Body of pancreas (tissue), 4 donors: ENCODE measurements around the gene ATRNL1. TPM values are rescaled to one million over a fixed set of nuclear protein-coding genes. Genes with fewer than 3 reads are reported as not detected.

Experiments used
- ATAC-seq: fragments of 150-250 bp; one replicate; pipeline ENCODE4 v1.9.1; 2016
- DNase-seq, 4 donors: peaks; one replicate each; pipeline ENCODE4 v3.0.0-alpha.2; 2019
- H3K27ac ChIP-seq, 4 donors: fragments of 200-600 bp; sonication (generic); 1 replicate in 3 of 4; 2 replicates in 1 of 4; pipeline versions ENCODE4 v1.5.1 to v1.6.1; 2016 to 2019; ENCODE audit warnings: mild to moderate bottlenecking in 1 of 4, mixed read lengths in 1 of 4, moderate library complexity in 1 of 4
- H3K27me3 ChIP-seq, 2 donors: fragments of 200-600 bp; sonication (generic); one replicate each; pipeline ENCODE4 v1.6.0; 2016; ENCODE audit warnings: mild to moderate bottlenecking in 1 of 2
- H3K36me3 ChIP-seq, 2 donors: fragments of 200-600 bp; sonication (generic); replicated peaks in 1 of 2; 2 replicates each; pipeline ENCODE4 v1.5.1; 2016; ENCODE audit warnings: low read depth in 2 of 2; ENCODE audit not compliant: insufficient read depth in 1 of 2
- H3K4me1 ChIP-seq: fragments of 200-600 bp; sonication (generic); one replicate; pipeline ENCODE4 v1.6.0; 2016
- H3K4me3 ChIP-seq, 2 donors: fragments of 200-600 bp; sonication (generic); 1 replicate in 1 of 2; 2 replicates in 1 of 2; pipeline ENCODE4 v1.5.1; 2016 to 2019
- H3K9me3 ChIP-seq, 3 donors: fragments of 200-600 bp; sonication (generic); 1 replicate in 2 of 3; 2 replicates in 1 of 3; pipeline ENCODE4 v1.5.1; 2016
- CTCF ChIP-seq, 7 experiments: fragments of 450-650 bp in 4 of 7; fragments of 200-600 bp in 3 of 7; sonication (generic) in 3 of 7; IDR thresholded peaks; one replicate each; pipeline ENCODE4 v1.5.1; 2016 to 2019; ENCODE audit warnings: antibody characterized with exemption in 7 of 7
- POLR2A ChIP-seq, 3 donors: fragments of 450-650 bp; IDR thresholded peaks; one replicate each; pipeline ENCODE4 v1.6.1; 2016; ENCODE audit warnings: antibody characterized with exemption in 3 of 3, mild to moderate bottlenecking in 2 of 3
- WGBS, 2 donors: methylation state at CpG; one replicate each; pipeline ENCODE4 v1.1.5; 2017; 5-methylcytosine and 5-hydroxymethylcytosine counted together
- intact Hi-C: fragments of 100-400 bp; cut with DNase I; formaldehyde crosslinking; loops from one replicate; pipeline ENCODE4 v1.15.1; 2023
- total RNA-seq, 2 donors: library from RNA; depleted of rRNA; stranded (reverse); fragments of >200 nt; gene quantifications; one replicate each; pipeline ENCODE4 v1.1.0, GENCODE V29; 2016

Gene ATRNL1
- total RNA-seq, 2 donors from 2014 or later, result 3.0 to 6.5 TPM

- no peaks in the 10 kb centered on the region for H3K36me3 ChIP-seq
- no peaks in the 10 kb centered on the region for H3K9me3 ChIP-seq
- no peak overlapping the region for H3K4me3 ChIP-seq
- TF ChIP-seq CTCF (IDR thresholded peaks at IDR 0.05) (no peak), POLR2A (IDR thresholded peaks at IDR 0.05) (no peak)
- ATAC-seq (no peak), DNase-seq (no peak)
- no peak overlapping the region for H3K27ac ChIP-seq
- WGBS, 2 donors, result 77 to 83% methylated on average over 4 of the region's 4 CpGs
- H3K4me1 ChIP-seq, result no peaks in the 10 kb centered on the region
- intact Hi-C loops, result no loop called here
- no peaks in the 10 kb centered on the region for H3K27me3 ChIP-seq
These were observed 788.9 kb downstream of the ATRNL1 start for GRCh38 chr10:115882021-115882420.

- WGBS, 2 donors, result 91 to 92% methylated on average over 1 of the region's 1 CpG
- TF ChIP-seq CTCF (IDR thresholded peaks at IDR 0.05) (no peak), POLR2A (IDR thresholded peaks at IDR 0.05) (no peak)
- H3K36me3 ChIP-seq, result no peaks in the 10 kb centered on the region
- H3K4me3 ChIP-seq, result no peak overlapping the region
- ATAC-seq, result no peak
- intact Hi-C loops, result no loop called here
- no peak for DNase-seq
- H3K9me3 ChIP-seq, result no peaks in the 10 kb centered on the region
- H3K27ac ChIP-seq, result no peak overlapping the region
- H3K4me1 ChIP-seq, result no peaks in the 10 kb centered on the region
- H3K27me3 ChIP-seq, result no peaks in the 10 kb centered on the region
These were observed 790.2 kb downstream of the ATRNL1 start for GRCh38 chr10:115883372-115883771.

- TF ChIP-seq CTCF (IDR thresholded peaks at IDR 0.05), result no peak
- TF ChIP-seq POLR2A (IDR thresholded peaks at IDR 0.05), result no peak
- intact Hi-C loops, result no loop called here
- no peaks in the 10 kb centered on the region for H3K9me3 ChIP-seq
- no peaks in the 10 kb centered on the region for H3K27me3 ChIP-seq
- no peaks in the 10 kb centered on the region for H3K4me1 ChIP-seq
- H3K4me3 ChIP-seq, result no peak overlapping the region
- H3K27ac ChIP-seq, result no peak overlapping the region
- H3K36me3 ChIP-seq, result no peaks in the 10 kb centered on the region
- WGBS, 2 donors, result 89 to 90% methylated on average over 5 of the region's 5 CpGs
- no peak for ATAC-seq
- no peak for DNase-seq
These were observed 791.2 kb downstream of the ATRNL1 start for GRCh38 chr10:115884331-115884730.

GRCh38 chr10:115895166-115895565 lies 802.0 kb downstream of the ATRNL1 start:
- intact Hi-C loops, result no loop called here
- 81 to 86% methylated on average over 7 of the region's 7 CpGs for WGBS, 2 donors
- ATAC-seq (no peak), DNase-seq (no peak)
- Histone ChIP-seq H3K9me3 (no peaks in the 10 kb centered on the region), H3K36me3 (no peaks in the 10 kb centered on the region), H3K27me3 (no peaks in the 10 kb centered on the region), H3K27ac (no peak overlapping the region), H3K4me3 (no peak overlapping the region), H3K4me1 (no peaks in the 10 kb centered on the region)
- TF ChIP-seq POLR2A (IDR thresholded peaks at IDR 0.05) (no peak), CTCF (IDR thresholded peaks at IDR 0.05) (no peak)

GRCh38 chr10:115898242-115898641 lies 805.1 kb downstream of the ATRNL1 start:
- Histone ChIP-seq H3K27me3 (no peaks in the 10 kb centered on the region), H3K4me3 (no peak overlapping the region), H3K9me3 (no peaks in the 10 kb centered on the region), H3K27ac (no peak overlapping the region), H3K4me1 (no peaks in the 10 kb centered on the region), H3K36me3 (no peaks in the 10 kb centered on the region)
- intact Hi-C loops, result no loop called here
- ATAC-seq (no peak), DNase-seq (no peak)
- no peak for TF ChIP-seq CTCF (IDR thresholded peaks at IDR 0.05)
- TF ChIP-seq POLR2A (IDR thresholded peaks at IDR 0.05), result no peak
- 74 to 86% methylated on average over 3 of the region's 3 CpGs for WGBS, 2 donors
